Natural killer cell (primary cell): ENCODE data around the gene TANC1. TPM values are rescaled to one million over a fixed set of nuclear protein-coding genes. Genes with fewer than 3 reads are reported as not detected.

ENCODE experiments used
- ATAC-seq, 3 donors: fragments of 150-1000 bp in 2 of 3; fragments of 200-7000 bp in 1 of 3; cut with Tn5 transposase; 1 replicate in 1 of 3; 2 replicates in 2 of 3; pipeline ENCODE4 v1.10.0; 2021; ENCODE audit warnings: mild to moderate bottlenecking in 2 of 3, moderate library complexity in 2 of 3
- DNase-seq, 2 donors: peaks; one replicate each; pipeline versions ENCODE4 v3.0.0 to v3.0.0-alpha.2; 2013 to 2021; ENCODE audit warnings: mixed read lengths in 1 of 2
- H3K27ac ChIP-seq: one replicate; pipeline ENCODE4 v1.5.1; 2013; ENCODE audit warnings: mild to moderate bottlenecking, low read length
- H3K27me3 ChIP-seq: one replicate; pipeline ENCODE4 v1.6.1; 2013; ENCODE audit warnings: low read length; ENCODE audit not compliant: control insufficient read depth, insufficient read depth
- H3K36me3 ChIP-seq: one replicate; pipeline ENCODE4 v1.6.1; 2013; ENCODE audit warnings: low read length; ENCODE audit not compliant: control insufficient read depth, insufficient read depth
- H3K4me1 ChIP-seq: one replicate; pipeline ENCODE4 v1.6.1; 2013; ENCODE audit warnings: low read length; ENCODE audit not compliant: control insufficient read depth, insufficient read depth
- H3K4me3 ChIP-seq: one replicate; pipeline ENCODE4 v1.5.1; 2013; ENCODE audit warnings: low read length
- H3K9me3 ChIP-seq: one replicate; pipeline ENCODE4 v1.6.1; 2013; ENCODE audit warnings: low read length; ENCODE audit not compliant: control insufficient read depth, insufficient read depth
- H3K27ac Mint-ChIP-seq, 2 donors: one replicate each; pipeline ENCODE4 v1.8.0; 2022; ENCODE audit warnings: mild to moderate bottlenecking in 2 of 2, mixed read lengths in 2 of 2, moderate library complexity in 1 of 2
- H3K27me3 Mint-ChIP-seq, 2 donors: one replicate each; pipeline ENCODE4 v1.8.0; 2022; ENCODE audit warnings: low read depth in 2 of 2, mixed read lengths in 2 of 2
- H3K36me3 Mint-ChIP-seq: one replicate; pipeline ENCODE4 v1.8.0; 2022; ENCODE audit warnings: mixed read lengths
- H3K4me1 Mint-ChIP-seq, 2 donors: one replicate each; pipeline ENCODE4 v1.8.0; 2022; ENCODE audit warnings: mixed read lengths in 2 of 2
- H3K4me3 Mint-ChIP-seq: one replicate; pipeline ENCODE4 v1.8.0; 2022; ENCODE audit warnings: mild to moderate bottlenecking, moderate library complexity, mixed read lengths
- H3K9me3 Mint-ChIP-seq, 2 donors: one replicate each; pipeline ENCODE4 v1.8.0; 2022; ENCODE audit warnings: mixed read lengths in 2 of 2
- WGBS: methylation state at CpG from one replicate; pipeline ENCODE4 v1.1.7; 2013; ENCODE audit warnings: missing lambda C conversion rate; ENCODE audit not compliant: insufficient coverage; 5-methylcytosine and 5-hydroxymethylcytosine counted together
- intact Hi-C: fragments of 100-400 bp; cut with micrococcal nuclease; formaldehyde crosslinking; loops from one replicate; pipeline ENCODE4 v1.14.2; 2022
- total RNA-seq, 4 donors: library from RNA; stranded (reverse); fragments of 120-200 nt in 1 of 4; gene quantifications; one replicate each; pipeline versions ENCODE4 v1.2.3 to v1.2.4, GENCODE V29; 2013 to 2022
- TF ChIP-seq, protein P1 (sequence below): fragments of 200-600 bp; IDR thresholded peaks from one replicate; pipeline ENCODE4 v1.8.0; 2022; ENCODE audit warnings: antibody characterized with exemption

Gene TANC1
- total RNA-seq, 3 donors from 2014 or later (not counting 1 experiment from before 2014, with no cell fraction given), result 0.82 to 4.2 (median 1.1) TPM

GRCh38 chr2:159208438-159208837 is 240.0 kb downstream of the TANC1 start:
- peaks cover 55% of the 10 kb centered on the region in 2 donors for H3K4me1 Mint-ChIP-seq

GRCh38 chr2:159209341-159210306 is 241.2 kb downstream of the TANC1 start:
- intact Hi-C loops, result no loop called here
- ATAC-seq (peak; percentile 76 to 89 (median 82)), DNase-seq (peak in 1 of 2 donors; percentile 67)
- H3K9me3 Mint-ChIP-seq, result no peaks in the 10 kb centered on the region
- peaks cover 39% of the 10 kb centered on the region for H3K4me1 ChIP-seq
- peak overlapping the region; percentile 84 for H3K4me3 Mint-ChIP-seq
- H3K36me3 Mint-ChIP-seq, result no peaks in the 10 kb centered on the region
- WGBS, result 57% methylated on average over 15 of the region's 15 CpGs
- peaks cover 55 to 61% of the 10 kb centered on the region in 2 donors for H3K4me1 Mint-ChIP-seq
- H3K27ac ChIP-seq, result peak overlapping the region; percentile 67
- H3K9me3 ChIP-seq, result no peaks in the 10 kb centered on the region
- H3K4me3 ChIP-seq, result no peak overlapping the region
- no peaks in the 10 kb centered on the region for H3K27me3 Mint-ChIP-seq
- no peaks in the 10 kb centered on the region for H3K36me3 ChIP-seq
- no peaks in the 10 kb centered on the region for H3K27me3 ChIP-seq
- H3K27ac Mint-ChIP-seq, result peak overlapping the region; percentile 74 to 84
- TF ChIP-seq, protein P1, sequence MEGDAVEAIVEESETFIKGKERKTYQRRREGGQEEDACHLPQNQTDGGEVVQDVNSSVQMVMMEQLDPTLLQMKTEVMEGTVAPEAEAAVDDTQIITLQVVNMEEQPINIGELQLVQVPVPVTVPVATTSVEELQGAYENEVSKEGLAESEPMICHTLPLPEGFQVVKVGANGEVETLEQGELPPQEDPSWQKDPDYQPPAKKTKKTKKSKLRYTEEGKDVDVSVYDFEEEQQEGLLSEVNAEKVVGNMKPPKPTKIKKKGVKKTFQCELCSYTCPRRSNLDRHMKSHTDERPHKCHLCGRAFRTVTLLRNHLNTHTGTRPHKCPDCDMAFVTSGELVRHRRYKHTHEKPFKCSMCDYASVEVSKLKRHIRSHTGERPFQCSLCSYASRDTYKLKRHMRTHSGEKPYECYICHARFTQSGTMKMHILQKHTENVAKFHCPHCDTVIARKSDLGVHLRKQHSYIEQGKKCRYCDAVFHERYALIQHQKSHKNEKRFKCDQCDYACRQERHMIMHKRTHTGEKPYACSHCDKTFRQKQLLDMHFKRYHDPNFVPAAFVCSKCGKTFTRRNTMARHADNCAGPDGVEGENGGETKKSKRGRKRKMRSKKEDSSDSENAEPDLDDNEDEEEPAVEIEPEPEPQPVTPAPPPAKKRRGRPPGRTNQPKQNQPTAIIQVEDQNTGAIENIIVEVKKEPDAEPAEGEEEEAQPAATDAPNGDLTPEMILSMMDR, result no peak

More at GRCh38 chr2:159208438-159208837, 240.0 kb downstream of the TANC1 start:
- Mint-ChIP-seq H3K27me3 (no peaks in the 10 kb centered on the region), H3K9me3 (no peaks in the 10 kb centered on the region), H3K36me3 (no peaks in the 10 kb centered on the region), H3K27ac (peak overlapping the region in 1 of 2 donors; percentile 84), H3K4me3 (no peak overlapping the region)
- peaks cover 43% of the 10 kb centered on the region for H3K4me1 ChIP-seq
- no peaks in the 10 kb centered on the region for H3K27me3 ChIP-seq
- 80% methylated on average over 5 of the region's 5 CpGs for WGBS
- intact Hi-C loops, result no loop called here
- peak overlapping the region; percentile 67 for H3K27ac ChIP-seq
- no peak for DNase-seq
- no peaks in the 10 kb centered on the region for H3K36me3 ChIP-seq
- TF ChIP-seq, protein P1, result no peak
- H3K4me3 ChIP-seq, result no peak overlapping the region
- H3K9me3 ChIP-seq, result no peaks in the 10 kb centered on the region
- no peak for ATAC-seq

DNA sequence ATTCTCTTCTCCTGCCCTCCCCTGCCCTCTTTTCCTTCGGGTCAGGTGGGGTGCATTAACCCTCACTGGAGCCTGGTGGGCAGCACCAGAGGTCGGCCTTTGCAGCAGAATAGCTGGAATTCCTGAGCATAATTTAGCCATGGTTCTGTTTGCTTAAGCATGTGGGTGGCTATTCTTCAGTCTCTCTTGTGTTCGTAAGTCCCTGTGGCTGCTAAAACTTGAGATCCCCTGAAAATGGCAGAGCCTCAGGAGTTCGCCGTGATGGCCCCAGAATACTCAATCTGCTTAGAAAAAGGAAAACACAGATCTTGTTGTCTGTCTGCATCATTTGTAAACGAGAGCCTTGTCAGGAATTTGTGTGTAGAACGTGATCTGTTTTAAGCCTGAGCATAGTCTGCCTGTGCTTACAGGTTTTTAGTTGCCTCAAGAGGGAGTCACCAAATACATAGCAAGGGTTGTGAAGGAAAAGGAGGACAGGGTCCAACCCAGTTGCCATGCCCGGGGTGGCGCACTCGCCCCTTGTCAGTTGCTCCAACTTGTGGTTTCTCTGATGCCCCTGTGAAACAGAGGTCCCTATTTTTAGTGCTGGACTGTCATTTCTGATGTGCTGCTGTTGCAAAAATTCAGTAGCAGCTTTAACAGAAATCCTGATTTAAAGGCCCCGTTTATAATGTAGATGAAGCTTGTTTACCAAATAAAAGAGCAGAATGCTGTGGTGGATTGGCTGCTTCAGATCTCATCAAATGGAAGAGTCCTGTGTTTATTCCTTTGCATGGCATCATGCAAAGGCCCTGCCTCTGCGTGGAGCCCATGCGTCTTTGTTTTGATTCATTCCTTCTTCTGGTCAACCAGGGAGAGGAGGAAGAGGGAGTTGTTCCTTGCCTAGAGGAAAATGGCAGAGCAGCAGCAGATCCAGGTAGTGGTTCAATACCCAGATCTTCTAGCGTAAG is 243.3 kb downstream of the TANC1 start:
- no peaks in the 10 kb centered on the region for H3K36me3 Mint-ChIP-seq
- H3K27me3 ChIP-seq, result no peaks in the 10 kb centered on the region
- TF ChIP-seq, protein P1, result no peak
- peak overlapping the region; percentile 74 to 85 for H3K27ac Mint-ChIP-seq
- no peak overlapping the region for H3K4me3 ChIP-seq
- H3K4me1 Mint-ChIP-seq, result peaks cover 48 to 54% of the 10 kb centered on the region in 2 donors
- peaks cover 39% of the 10 kb centered on the region for H3K4me1 ChIP-seq
- no peaks in the 10 kb centered on the region for H3K9me3 ChIP-seq
- no peaks in the 10 kb centered on the region for H3K36me3 ChIP-seq
- peak overlapping the region; percentile 20 for H3K27ac ChIP-seq
- H3K4me3 Mint-ChIP-seq, result peak overlapping the region; percentile 33
- 79% methylated on average over 14 of the region's 14 CpGs for WGBS
- intact Hi-C loops, result no loop called here
- ATAC-seq, result no peak
- H3K27me3 Mint-ChIP-seq, result no peaks in the 10 kb centered on the region
- DNase-seq, result no peak
- no peaks in the 10 kb centered on the region for H3K9me3 Mint-ChIP-seq
